Measurements from ENCODE around the gene ALAD.
A peak's percentile ranks its signal among the peaks of the same experiment; 100 is the strongest.

DNA sequence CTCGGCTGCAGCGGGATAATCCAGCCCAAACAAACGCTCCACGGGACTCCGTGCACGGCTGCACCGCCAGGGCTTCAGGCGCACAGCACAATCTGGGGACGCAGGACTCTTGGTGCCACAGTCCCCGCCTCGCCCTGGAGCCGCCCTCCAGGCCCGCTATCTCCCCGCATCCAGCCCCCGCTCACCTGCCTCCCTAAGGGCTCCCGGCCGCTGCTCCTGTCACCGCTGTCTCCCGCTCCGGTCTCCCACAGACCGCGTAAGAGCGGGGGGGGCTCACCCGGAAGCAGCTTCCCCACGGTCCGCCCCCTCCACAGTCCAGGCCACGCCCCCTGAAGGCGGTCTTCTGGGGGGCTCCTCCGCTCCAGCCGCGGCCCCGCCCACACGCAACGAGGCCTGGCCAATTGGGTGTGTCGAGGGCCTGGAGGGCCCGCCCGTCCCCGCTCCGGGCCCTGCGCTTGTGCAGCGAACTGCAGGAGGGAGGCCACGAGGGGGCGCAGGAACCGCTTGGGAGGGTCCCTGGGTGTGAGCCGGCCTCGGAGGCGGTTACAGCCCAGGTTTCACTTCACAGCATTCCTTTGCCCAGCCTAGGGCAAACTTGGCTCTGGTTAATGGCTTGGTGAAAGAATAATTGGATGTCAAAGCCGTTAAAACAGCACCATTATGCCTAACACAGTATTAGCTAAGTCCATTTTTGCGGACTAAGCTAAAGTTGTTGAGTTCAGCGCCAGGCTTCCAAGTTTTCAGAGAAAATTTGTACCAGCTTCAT lies at the start of gene ALAD:
- TF ChIP-seq POLR2A (IDR thresholded peaks at IDR 0.05): peak; percentile 20 to 39
- TF ChIP-seq, protein P1, sequence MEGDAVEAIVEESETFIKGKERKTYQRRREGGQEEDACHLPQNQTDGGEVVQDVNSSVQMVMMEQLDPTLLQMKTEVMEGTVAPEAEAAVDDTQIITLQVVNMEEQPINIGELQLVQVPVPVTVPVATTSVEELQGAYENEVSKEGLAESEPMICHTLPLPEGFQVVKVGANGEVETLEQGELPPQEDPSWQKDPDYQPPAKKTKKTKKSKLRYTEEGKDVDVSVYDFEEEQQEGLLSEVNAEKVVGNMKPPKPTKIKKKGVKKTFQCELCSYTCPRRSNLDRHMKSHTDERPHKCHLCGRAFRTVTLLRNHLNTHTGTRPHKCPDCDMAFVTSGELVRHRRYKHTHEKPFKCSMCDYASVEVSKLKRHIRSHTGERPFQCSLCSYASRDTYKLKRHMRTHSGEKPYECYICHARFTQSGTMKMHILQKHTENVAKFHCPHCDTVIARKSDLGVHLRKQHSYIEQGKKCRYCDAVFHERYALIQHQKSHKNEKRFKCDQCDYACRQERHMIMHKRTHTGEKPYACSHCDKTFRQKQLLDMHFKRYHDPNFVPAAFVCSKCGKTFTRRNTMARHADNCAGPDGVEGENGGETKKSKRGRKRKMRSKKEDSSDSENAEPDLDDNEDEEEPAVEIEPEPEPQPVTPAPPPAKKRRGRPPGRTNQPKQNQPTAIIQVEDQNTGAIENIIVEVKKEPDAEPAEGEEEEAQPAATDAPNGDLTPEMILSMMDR (IDR thresholded peaks at IDR 0.05): peak; percentile 84 to 94 (median 90)

Measured in sigmoid colon (tissue), 3 donors.